IMR-90 (cell line): ENCODE data around the gene TAPT1. TPM values are rescaled to one million over a fixed set of nuclear protein-coding genes. Genes with fewer than 3 reads are reported as not detected.

Experiments used
- ATAC-seq: fragments of 200-7000 bp; cut with Tn5 transposase; 2 replicates; pipeline ENCODE4 v1.9.1; 2020; ENCODE audit warnings: low read depth, mild to moderate bottlenecking, moderate library complexity
- BruUV-seq: library from RNA; stranded (reverse); fragments of 400-500 nt; replicated peaks from 2 replicates; lab custom pipeline; 2021; lab: Mats Ljungman, UMichigan
- CTCF ChIA-PET: fragments of 300-600 bp; formaldehyde crosslinking; extraction: SDS; loops from one replicate; lab custom pipeline; 2021; ENCODE audit warnings: antibody characterized with exemption; lab: Yijun Ruan, JAX
- POLR2A ChIA-PET: fragments of 300-600 bp; sonication (Branson Sonifier 250); formaldehyde crosslinking; loops from one replicate; lab custom pipeline; 2022; ENCODE audit warnings: antibody characterized with exemption; ENCODE audit not compliant: unreplicated experiment; lab: Charles Lee
- DNase-seq: peaks from one replicate; pipeline ENCODE4 v3.0.0; 2013
- H2AFZ ChIP-seq: replicated peaks from 2 replicates; pipeline ENCODE3; 2013; ENCODE audit warnings: low read length, mild to moderate bottlenecking; ENCODE audit not compliant: poor library complexity
- H2AK5ac ChIP-seq: 2 replicates; pipeline ENCODE4 v1.6.1; 2013; ENCODE audit warnings: low read depth, low read length, inconsistent platforms
- H2AK9ac ChIP-seq: replicated peaks from 2 replicates; pipeline ENCODE3; 2013; ENCODE audit warnings: mild to moderate bottlenecking, low read depth, low read length, moderate library complexity; ENCODE audit not compliant: poor library complexity
- H2BK120ac ChIP-seq: 2 replicates; pipeline ENCODE4 v1.6.1; 2013; ENCODE audit warnings: low read depth, low read length, inconsistent platforms
- H2BK15ac ChIP-seq: 3 replicates; pipeline ENCODE4 v1.6.1; 2013; ENCODE audit warnings: low read depth, low read length, inconsistent platforms
- H2BK20ac ChIP-seq: 2 replicates; pipeline ENCODE4 v1.6.1; 2013; ENCODE audit warnings: low read depth, mild to moderate bottlenecking, inconsistent platforms, low read length, moderate library complexity
- H2BK5ac ChIP-seq: 2 replicates; pipeline ENCODE4 v1.6.1; 2013; ENCODE audit warnings: mild to moderate bottlenecking, low read depth, low read length, inconsistent platforms; ENCODE audit not compliant: poor library complexity, severe bottlenecking
- H3K14ac ChIP-seq: replicated peaks from 2 replicates; pipeline ENCODE4 v1.6.1; 2013; ENCODE audit warnings: low read depth, low read length, inconsistent platforms
- H3K18ac ChIP-seq: 2 replicates; pipeline ENCODE4 v1.6.1; 2013; ENCODE audit warnings: low read depth, low read length, control low read depth
- H3K23ac ChIP-seq: 2 replicates; pipeline ENCODE4 v1.6.1; 2013; ENCODE audit warnings: low read depth, low read length, inconsistent platforms
- H3K27ac ChIP-seq: 2 replicates; pipeline ENCODE4 v1.5.1; 2013; ENCODE audit warnings: mild to moderate bottlenecking, control low read depth, low read length; ENCODE audit not compliant: insufficient read depth
- H3K27me3 ChIP-seq: 2 replicates; pipeline ENCODE4 v1.6.1; 2013; ENCODE audit warnings: low read length; ENCODE audit not compliant: control insufficient read depth, insufficient read depth
- H3K36me3 ChIP-seq: 2 replicates; pipeline ENCODE4 v1.6.1; 2013; ENCODE audit warnings: low read length, mixed read lengths; ENCODE audit not compliant: control insufficient read depth, insufficient read depth
- H3K4ac ChIP-seq: 2 replicates; pipeline ENCODE4 v1.6.1; 2013; ENCODE audit warnings: low read depth, low read length, inconsistent platforms
- H3K4me1 ChIP-seq: 2 replicates; pipeline ENCODE4 v1.6.1; 2013; ENCODE audit warnings: low read length, mixed read lengths; ENCODE audit not compliant: control insufficient read depth, insufficient read depth
- H3K4me2 ChIP-seq: 2 replicates; pipeline ENCODE4 v1.6.1; 2013; ENCODE audit warnings: low read depth, mild to moderate bottlenecking, control low read depth, low read length, moderate library complexity
- H3K4me3 ChIP-seq: 2 replicates; pipeline ENCODE4 v1.5.1; 2013; ENCODE audit warnings: low read depth, mild to moderate bottlenecking, control low read depth, low read length, moderate library complexity; ENCODE audit not compliant: insufficient read depth
- H3K56ac ChIP-seq: 2 replicates; pipeline ENCODE4 v1.6.1; 2013; ENCODE audit warnings: low read length, inconsistent platforms; ENCODE audit not compliant: insufficient read depth; ENCODE audit errors: extremely low read depth
- H3K79me1 ChIP-seq, 2 experiments: 2 replicates each; pipeline ENCODE4 v1.6.1; 2013; ENCODE audit warnings: low read length in 2 of 2, inconsistent platforms in 1 of 2, low read depth in 1 of 2
- H3K9ac ChIP-seq: 2 replicates; pipeline ENCODE4 v1.6.1; 2013; ENCODE audit warnings: low read depth, low read length, control low read depth
- H3K9me1 ChIP-seq: 2 replicates; pipeline ENCODE4 v1.6.1; 2013; ENCODE audit warnings: low read length, inconsistent platforms; ENCODE audit not compliant: insufficient read depth
- H3K9me3 ChIP-seq: 2 replicates; pipeline ENCODE4 v1.6.1; 2013; ENCODE audit warnings: low read length; ENCODE audit not compliant: control insufficient read depth, insufficient read depth
- H4K20me1 ChIP-seq: 2 replicates; pipeline ENCODE4 v1.6.1; 2013; ENCODE audit warnings: low read length, inconsistent platforms; ENCODE audit not compliant: insufficient read depth
- H4K5ac ChIP-seq: 2 replicates; pipeline ENCODE4 v1.6.1; 2013; ENCODE audit warnings: mild to moderate bottlenecking, low read depth, low read length, control low read depth
- H4K8ac ChIP-seq, 2 experiments: 2 replicates each; pipeline ENCODE4 v1.6.1; 2013; ENCODE audit warnings: low read depth in 2 of 2, low read length in 2 of 2, control low read depth in 1 of 2, inconsistent platforms in 1 of 2
- H4K91ac ChIP-seq: 2 replicates; pipeline ENCODE4 v1.6.1; 2013; ENCODE audit warnings: low read depth, low read length, inconsistent platforms; ENCODE audit not compliant: insufficient read depth
- BHLHE40 ChIP-seq: fragments of 150-350 bp; IDR thresholded peaks from 2 replicates; pipeline ENCODE4 v1.6.1; 2016; ENCODE audit warnings: mild to moderate bottlenecking, low read depth, low read length
- CHD1 ChIP-seq: IDR thresholded peaks from 2 replicates; pipeline ENCODE4 v1.6.1; 2012; ENCODE audit warnings: low read depth, low read length, improper control_type of control experiment
- MAZ ChIP-seq: IDR thresholded peaks from 2 replicates; pipeline ENCODE4 v1.6.1; 2012; ENCODE audit warnings: low read depth, mild to moderate bottlenecking, low read length, improper control_type of control experiment, moderate library complexity, borderline replicate concordance
- MXI1 ChIP-seq: IDR thresholded peaks from 2 replicates; pipeline ENCODE4 v1.6.1; 2012; ENCODE audit warnings: low read depth, mild to moderate bottlenecking, low read length, moderate library complexity, borderline replicate concordance
- RAD21 ChIP-seq: IDR thresholded peaks from 2 replicates; pipeline ENCODE4 v1.6.1; 2012; ENCODE audit warnings: low read length, improper control_type of control experiment
- SMC3 ChIP-seq: fragments of 150-350 bp; IDR thresholded peaks from 2 replicates; pipeline ENCODE4 v1.6.1; 2016; ENCODE audit warnings: low read depth, mild to moderate bottlenecking, antibody characterized with exemption, low read length, moderate library complexity
- USF2 ChIP-seq: fragments of 150-350 bp; IDR thresholded peaks from 2 replicates; pipeline ENCODE4 v1.6.1; 2017; ENCODE audit warnings: mild to moderate bottlenecking, antibody characterized with exemption, low read length, low read depth
- WGBS, 2 experiments: methylation state at CpG; one replicate each; pipeline versions ENCODE4 v1.1.5 to v1.1.7; 2013; ENCODE audit warnings: missing lambda C conversion rate in 2 of 2; ENCODE audit not compliant: insufficient read length in 1 of 2; ENCODE audit errors: extremely low coverage in 2 of 2; 5-methylcytosine and 5-hydroxymethylcytosine counted together
- dilution Hi-C: fragments of 300-500 bp; cut with HindIII; formaldehyde crosslinking; loops from one replicate; pipeline ENCODE4 v1.14.3; 2018; ENCODE audit warnings: low sequenced_read_pairs; ENCODE audit not compliant: unreplicated experiment
- in situ Hi-C: fragments of 300-500 bp; cut with MboI; formaldehyde crosslinking; loops from 3 replicates; pipeline ENCODE4 v1.14.3; 2019; ENCODE audit warnings: low sequenced_read_pairs, inconsistent platforms, mixed read lengths
- intact Hi-C: fragments of 100-400 bp; cut with micrococcal nuclease; formaldehyde crosslinking; loops from 2 replicates; pipeline ENCODE4 v1.10.0; 2022
- polyA plus RNA-seq, 3 experiments: library from polyadenylated mRNA; depleted of rRNA; stranded (reverse); fragments of >200 nt; gene quantifications; 2 replicates each; pipeline ENCODE4 v1.2.3, GENCODE V29; 2012; ENCODE audit warnings: low replicate concordance in 1 of 3
- total RNA-seq: library from RNA; depleted of rRNA; stranded (reverse); fragments of >200 nt; gene quantifications from 2 replicates; pipeline ENCODE4 v1.2.3, GENCODE V29; 2012

Gene TAPT1
- total and polyA plus RNA-seq, 2 of the 4 experiments (the other 2 are of a cell fraction) = 5.6 to 12.2 TPM

DNA sequence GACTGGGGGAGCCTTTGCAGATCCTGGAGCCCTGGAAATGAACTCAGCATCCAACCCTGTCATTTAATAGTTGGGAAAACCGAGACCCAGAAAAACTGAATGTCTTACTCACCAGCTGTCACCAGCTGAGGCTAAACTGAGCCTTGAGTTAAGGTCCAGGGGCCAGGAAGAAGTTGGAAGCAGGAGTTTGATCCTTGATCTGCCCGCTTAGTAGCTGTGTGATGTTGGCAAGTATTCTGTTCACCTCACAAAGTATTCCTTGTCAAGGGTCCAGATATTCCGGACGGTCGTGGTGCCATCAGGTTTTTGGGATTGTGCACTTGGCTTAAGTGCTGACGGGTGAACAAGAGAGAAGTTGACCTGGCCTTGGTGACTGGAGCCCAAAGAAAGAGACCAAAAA is 111.7 kb downstream of the TAPT1 start:
- 91% methylated on average over 4 of the region's 6 CpGs; no CpG with 5 or more reads in 1 of the 2 experiments for WGBS, 2 experiments
- Histone ChIP-seq H2AFZ (no peak overlapping the region), H3K18ac (no peak overlapping the region), H3K14ac (no peak overlapping the region), H2BK15ac (no peak overlapping the region), H3K4ac (no peak overlapping the region), H2BK5ac (no peak overlapping the region), H3K9me1 (peaks cover 4% of the 10 kb centered on the region; the same call in 1 of the 2 replicates), H3K36me3 (no peaks in the 10 kb centered on the region), H3K9me3 (no peaks in the 10 kb centered on the region), H3K23ac (no peak overlapping the region), H4K8ac (no peak overlapping the region), H3K4me3 (no peak overlapping the region), H2AK5ac (no peak overlapping the region), H3K9ac (no peak overlapping the region), H3K27ac (no peak overlapping the region), H2BK20ac (no peak overlapping the region), H3K27me3 (peaks cover 7% of the 10 kb centered on the region), H3K4me2 (no peak overlapping the region), H3K56ac (no peak overlapping the region), H2AK9ac (no peak overlapping the region), H3K79me1 (no peaks in the 10 kb centered on the region), H4K5ac (no peak overlapping the region), H4K91ac (no peak overlapping the region), H2BK120ac (no peak overlapping the region), H3K4me1 (no peaks in the 10 kb centered on the region), H4K20me1 (no peaks in the 10 kb centered on the region)
- ATAC-seq = no peak
- BruUV-seq = no TSS peak
- DNase-seq = no peak
- ChIA-PET CTCF (no interaction called here), POLR2A (no interaction called here)
- intact Hi-C loops = no loop called here
- TF ChIP-seq SMC3 = no peak
- TF ChIP-seq MXI1 = no peak
- TF ChIP-seq CHD1 = no peak
- no peak for TF ChIP-seq RAD21
- no peak for TF ChIP-seq USF2
- no peak for TF ChIP-seq MAZ
- no peak for TF ChIP-seq BHLHE40
- in situ Hi-C loops = no loop called here
- dilution Hi-C loops = no loop called here
